Caco-2 (cell line): ENCODE data around the gene C3orf85. TPM values are rescaled to one million over a fixed set of nuclear protein-coding genes. Genes with fewer than 3 reads are reported as not detected.

Source experiments
- BruUV-seq: library from RNA; stranded (reverse); fragments of 400-500 nt; replicated peaks from 2 replicates; lab custom pipeline; 2021; lab: Mats Ljungman, UMichigan
- CTCF ChIA-PET: fragments of 300-600 bp; sonication (Branson Sonifier 250); formaldehyde crosslinking; loops from one replicate; lab custom pipeline; 2022; ENCODE audit warnings: antibody characterized with exemption; lab: Charles Lee
- POLR2A ChIA-PET: fragments of 300-600 bp; sonication (Branson Sonifier 250); formaldehyde crosslinking; loops from one replicate; lab custom pipeline; 2022; ENCODE audit warnings: antibody characterized with exemption; lab: Charles Lee
- DNase-seq, 2 experiments: peaks; one replicate each; pipeline versions ENCODE4 v3.0.0 to v3.0.0-alpha.2; 2020 to 2022
- H3K27me3 ChIP-seq: replicated peaks from 2 replicates; pipeline ENCODE4 v1.6.0; 2011; ENCODE audit warnings: low read length; ENCODE audit not compliant: control insufficient read depth, insufficient read depth
- H3K36me3 ChIP-seq: 2 replicates; pipeline ENCODE4 v1.5.1; 2011; ENCODE audit warnings: low read length; ENCODE audit not compliant: control insufficient read depth, insufficient read depth
- H3K4me1 ChIP-seq: fragments of 250-450 bp; sonication (Bioruptor Pico); 2 replicates; pipeline ENCODE4 v1.5.1; 2020; ENCODE audit warnings: mild to moderate bottlenecking
- H3K4me3 ChIP-seq: 2 replicates; pipeline ENCODE4 v1.5.1; 2011; ENCODE audit warnings: low read depth, mild to moderate bottlenecking, control low read depth, low read length
- H3K9me3 ChIP-seq: fragments of 250-450 bp; sonication (Bioruptor Pico); 2 replicates; pipeline ENCODE4 v1.5.1; 2020; ENCODE audit warnings: mild to moderate bottlenecking, moderate library complexity
- H3K27ac Mint-ChIP-seq: one replicate; pipeline ENCODE4 v1.8.0; 2022; ENCODE audit warnings: mixed read lengths; ENCODE audit not compliant: unreplicated experiment
- H3K27me3 Mint-ChIP-seq: one replicate; pipeline ENCODE4 v1.8.0; 2022; ENCODE audit warnings: mixed read lengths; ENCODE audit not compliant: insufficient read depth, unreplicated experiment
- H3K36me3 Mint-ChIP-seq: one replicate; pipeline ENCODE4 v1.8.0; 2022; ENCODE audit warnings: mild to moderate bottlenecking, mixed read lengths; ENCODE audit not compliant: insufficient read depth, unreplicated experiment
- H3K4me1 Mint-ChIP-seq: one replicate; pipeline ENCODE4 v1.8.0; 2022; ENCODE audit warnings: low read depth, mixed read lengths; ENCODE audit not compliant: unreplicated experiment
- H3K4me3 Mint-ChIP-seq: one replicate; pipeline ENCODE4 v1.8.0; 2022; ENCODE audit warnings: mild to moderate bottlenecking, moderate library complexity, mixed read lengths; ENCODE audit not compliant: unreplicated experiment
- H3K9me3 Mint-ChIP-seq: one replicate; pipeline ENCODE4 v1.8.0; 2022; ENCODE audit warnings: mixed read lengths; ENCODE audit not compliant: unreplicated experiment
- intact Hi-C: fragments of 100-400 bp; cut with micrococcal nuclease; formaldehyde crosslinking; loops from one replicate; pipeline ENCODE4 v1.10.0; 2022; ENCODE audit not compliant: unreplicated experiment
- total RNA-seq: library from RNA; stranded (reverse); gene quantifications from 2 replicates; pipeline ENCODE4 v1.2.3, GENCODE V29; 2022
- TF ChIP-seq, protein P1 (sequence below), 2 experiments: fragments of 200-600 bp in 1 of 2; IDR thresholded peaks; 1 replicate in 1 of 2; 2 replicates in 1 of 2; pipeline versions ENCODE4 v1.5.1 to v1.8.0; 2011 to 2022; ENCODE audit warnings: antibody characterized with exemption in 1 of 2, control low read depth in 1 of 2, inconsistent platforms in 1 of 2, low read depth in 1 of 2, low read length in 1 of 2, mild to moderate bottlenecking in 1 of 2, moderate library complexity in 1 of 2; ENCODE audit not compliant: insufficient read depth in 1 of 2, severe bottlenecking in 1 of 2, unreplicated experiment in 1 of 2

The C3orf85 gene
- total RNA-seq, 1 experiment from 2014 or later, result 0.48 TPM

DNA sequence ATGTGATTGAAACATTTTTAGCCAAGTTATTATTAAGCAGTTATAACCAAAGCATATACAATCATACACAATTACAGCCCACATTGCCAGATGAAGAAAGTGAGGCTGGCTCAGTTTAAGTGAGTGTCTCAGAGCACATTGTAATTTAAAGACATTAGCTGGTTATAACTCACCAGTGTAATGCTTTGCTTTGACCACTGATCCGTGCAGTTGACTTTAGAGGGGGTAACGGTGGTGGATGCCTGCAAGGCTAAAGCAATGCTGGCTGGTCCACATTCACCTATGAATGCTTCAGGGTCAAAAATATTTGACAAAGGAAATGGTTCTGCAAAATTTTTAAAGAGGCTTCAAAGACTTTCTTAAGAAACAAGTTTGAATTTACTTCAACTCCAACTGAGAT is 1.2 kb downstream of the C3orf85 start:
- Histone ChIP-seq H3K4me1 (peaks cover 7% of the 10 kb centered on the region; the same call in 1 of the 2 replicates), H3K4me3 (no peak overlapping the region), H3K36me3 (no peaks in the 10 kb centered on the region), H3K27me3 (no peaks in the 10 kb centered on the region), H3K9me3 (no peaks in the 10 kb centered on the region)
- ChIA-PET POLR2A (no interaction called here), CTCF (no interaction called here)
- BruUV-seq, result no TSS peak
- intact Hi-C loops, result no loop called here
- no peak for DNase-seq
- Mint-ChIP-seq H3K27ac (no peak overlapping the region), H3K9me3 (no peaks in the 10 kb centered on the region), H3K27me3 (no peaks in the 10 kb centered on the region), H3K36me3 (no peaks in the 10 kb centered on the region), H3K4me3 (no peak overlapping the region), H3K4me1 (peaks cover 6% of the 10 kb centered on the region)
- TF ChIP-seq, protein P1, sequence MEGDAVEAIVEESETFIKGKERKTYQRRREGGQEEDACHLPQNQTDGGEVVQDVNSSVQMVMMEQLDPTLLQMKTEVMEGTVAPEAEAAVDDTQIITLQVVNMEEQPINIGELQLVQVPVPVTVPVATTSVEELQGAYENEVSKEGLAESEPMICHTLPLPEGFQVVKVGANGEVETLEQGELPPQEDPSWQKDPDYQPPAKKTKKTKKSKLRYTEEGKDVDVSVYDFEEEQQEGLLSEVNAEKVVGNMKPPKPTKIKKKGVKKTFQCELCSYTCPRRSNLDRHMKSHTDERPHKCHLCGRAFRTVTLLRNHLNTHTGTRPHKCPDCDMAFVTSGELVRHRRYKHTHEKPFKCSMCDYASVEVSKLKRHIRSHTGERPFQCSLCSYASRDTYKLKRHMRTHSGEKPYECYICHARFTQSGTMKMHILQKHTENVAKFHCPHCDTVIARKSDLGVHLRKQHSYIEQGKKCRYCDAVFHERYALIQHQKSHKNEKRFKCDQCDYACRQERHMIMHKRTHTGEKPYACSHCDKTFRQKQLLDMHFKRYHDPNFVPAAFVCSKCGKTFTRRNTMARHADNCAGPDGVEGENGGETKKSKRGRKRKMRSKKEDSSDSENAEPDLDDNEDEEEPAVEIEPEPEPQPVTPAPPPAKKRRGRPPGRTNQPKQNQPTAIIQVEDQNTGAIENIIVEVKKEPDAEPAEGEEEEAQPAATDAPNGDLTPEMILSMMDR (IDR thresholded peaks at IDR 0.05; ENCODE audit: insufficient read depth in 1 of 2, low read depth in 1 of 2, low read length in 1 of 2, severe bottlenecking in 1 of 2, unreplicated experiment in 1 of 2), result no peak

DNA sequence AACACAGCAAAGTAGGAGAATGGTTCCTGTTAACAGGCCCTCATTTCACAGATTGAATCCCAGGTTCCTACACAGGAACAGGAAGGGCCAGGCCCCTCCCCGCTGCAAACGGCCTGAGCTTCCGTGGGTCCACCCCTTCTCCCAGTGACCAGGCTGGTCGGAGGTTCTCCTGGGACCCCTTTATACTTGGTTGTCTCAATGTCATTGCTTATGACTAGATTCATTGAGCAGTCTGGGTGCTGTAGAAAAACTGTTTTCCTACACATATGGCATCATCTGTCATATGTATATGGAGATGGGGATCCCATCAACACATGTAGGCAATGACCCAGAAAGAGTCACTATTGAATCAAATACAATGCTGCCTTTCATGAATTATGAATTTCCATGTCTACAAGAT is 3.8 kb downstream of the C3orf85 start:
- no peaks in the 10 kb centered on the region for H3K36me3 Mint-ChIP-seq
- H3K4me1 Mint-ChIP-seq, result no peaks in the 10 kb centered on the region
- intact Hi-C loops, result no loop called here
- ChIA-PET POLR2A (no interaction called here), CTCF (interaction anchor here (0.5 kb wide), 1 partner anchor 254 kb away, joined by 7 read pairs; no protein-coding TSS in a partner anchor)
- peaks cover 7% of the 10 kb centered on the region; the same call in 1 of the 2 replicates for H3K4me1 ChIP-seq
- H3K27ac Mint-ChIP-seq, result no peak overlapping the region
- no peaks in the 10 kb centered on the region for H3K9me3 Mint-ChIP-seq
- H3K27me3 ChIP-seq, result no peaks in the 10 kb centered on the region
- no peak overlapping the region for H3K4me3 Mint-ChIP-seq
- H3K4me3 ChIP-seq, result no peak overlapping the region
- TF ChIP-seq, protein P1 (IDR thresholded peaks at IDR 0.05; ENCODE audit: insufficient read depth in 1 of 2, low read depth in 1 of 2, low read length in 1 of 2, severe bottlenecking in 1 of 2, unreplicated experiment in 1 of 2), result no peak
- no peaks in the 10 kb centered on the region for H3K27me3 Mint-ChIP-seq
- no peak for DNase-seq
- no peaks in the 10 kb centered on the region for H3K36me3 ChIP-seq
- BruUV-seq, result no TSS peak
- no peaks in the 10 kb centered on the region for H3K9me3 ChIP-seq

DNA sequence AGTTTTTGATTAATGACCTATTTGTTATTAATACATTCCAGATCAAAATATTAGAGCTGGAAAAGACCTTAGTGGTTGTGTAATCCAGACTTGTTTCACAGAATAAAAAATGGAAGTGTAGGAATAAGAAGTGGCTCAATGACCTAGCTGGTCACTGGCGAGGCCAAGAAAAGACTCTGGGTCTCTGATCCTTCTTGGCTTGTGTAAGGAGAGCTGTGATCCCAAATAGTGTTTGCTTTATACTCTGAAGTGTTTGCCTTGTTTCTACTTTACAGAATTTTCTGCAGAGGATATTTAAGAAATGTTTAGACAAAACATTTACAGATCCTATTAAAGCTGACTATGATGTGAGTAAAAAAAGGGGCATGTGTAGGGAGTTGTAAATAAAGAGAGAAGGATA is 7.1 kb downstream of the C3orf85 start:
- Histone ChIP-seq H3K9me3 (no peaks in the 10 kb centered on the region), H3K4me3 (no peak overlapping the region), H3K36me3 (no peaks in the 10 kb centered on the region), H3K4me1 (no peaks in the 10 kb centered on the region), H3K27me3 (no peaks in the 10 kb centered on the region)
- Mint-ChIP-seq H3K36me3 (no peaks in the 10 kb centered on the region), H3K27me3 (no peaks in the 10 kb centered on the region), H3K4me1 (no peaks in the 10 kb centered on the region), H3K9me3 (peaks cover 8% of the 10 kb centered on the region), H3K4me3 (no peak overlapping the region), H3K27ac (no peak overlapping the region)
- CTCF ChIA-PET, result no interaction called here
- intact Hi-C loops, result no loop called here
- no TSS peak for BruUV-seq
- DNase-seq, result no peak
- TF ChIP-seq, protein P1 (IDR thresholded peaks at IDR 0.05; ENCODE audit: insufficient read depth in 1 of 2, low read depth in 1 of 2, low read length in 1 of 2, severe bottlenecking in 1 of 2, unreplicated experiment in 1 of 2), result no peak
- POLR2A ChIA-PET, result no interaction called here
